Left ventricle myocardium inferior (tissue), 1 donor: Measurements from ENCODE around the gene C1orf122. TPM values are rescaled to one million over a fixed set of nuclear protein-coding genes. Genes with fewer than 3 reads are reported as not detected.
"Not testable (repeated sequence)": the region's sequence is repeated elsewhere in the genome, so short reads cannot be mapped to it uniquely, and the experiment has no call there.

Experiments
- DNase-seq: peaks from one replicate; pipeline ENCODE4 v3.0.0-alpha.2; 2020
- H3K27ac ChIP-seq: fragments of 200-600 bp; replicated peaks from 2 replicates; pipeline ENCODE4 v1.8.0; 2021
- H3K27me3 ChIP-seq: fragments of 200-600 bp; 2 replicates; pipeline ENCODE4 v1.8.0; 2021; ENCODE audit warnings: low read depth
- H3K36me3 ChIP-seq: fragments of 200-600 bp; 2 replicates; pipeline ENCODE4 v1.8.0; 2021
- H3K4me1 ChIP-seq: fragments of 200-600 bp; 2 replicates; pipeline ENCODE4 v1.8.0; 2021
- H3K4me3 ChIP-seq: fragments of 200-600 bp; 2 replicates; pipeline ENCODE4 v1.8.0; 2021; ENCODE audit warnings: mild to moderate bottlenecking, moderate library complexity
- H3K9me3 ChIP-seq: fragments of 200-600 bp; replicated peaks from 2 replicates; pipeline ENCODE4 v1.8.0; 2021
- CTCF ChIP-seq: fragments of 200-600 bp; IDR thresholded peaks from 2 replicates; pipeline ENCODE4 v1.8.0; 2021; ENCODE audit warnings: antibody characterized with exemption, mild to moderate bottlenecking, borderline replicate concordance
- intact Hi-C: fragments of 100-400 bp; cut with micrococcal nuclease; formaldehyde crosslinking; loops from one replicate; pipeline ENCODE4 v1.11.0; 2022
- total RNA-seq: library from RNA; stranded (reverse); fragmentation: NEBNext Ultra II Directional; extraction: Animal tissue kit (Norgen Biotek cat#: 25700); gene quantifications from one replicate; pipeline ENCODE4 v1.2.1, GENCODE V29; 2021
- donor health status: DM: no; HTN: yes; CAD: no; lungs with severe emphysema.

Gene C1orf122
- total RNA-seq, 1 donor from 2014 or later: 47.3 TPM

GRCh38 chr1:37764414-37764825, 43.2 kb upstream of the C1orf122 start:
- Histone ChIP-seq H3K4me3 (no peak overlapping the region), H3K4me1 (no peaks in the 10 kb centered on the region), H3K27ac (no peak overlapping the region), H3K9me3 (no peaks in the 10 kb centered on the region), H3K27me3 (peaks cover 99% of the 10 kb centered on the region), H3K36me3 (no peaks in the 10 kb centered on the region)
- TF ChIP-seq CTCF: no peak
- no peak for DNase-seq
- intact Hi-C loops: no loop called here

GRCh38 chr1:37764888-37765441, 42.6 kb upstream of the C1orf122 start, which contains the start of gene EPHA10:
TSS of gene EPHA10 (minus strand) at chr1:37765120. CDS start at chr1:37765066, 54 bp downstream.
- TF ChIP-seq CTCF: no peak
- Histone ChIP-seq H3K27me3 (peaks cover 99% of the 10 kb centered on the region), H3K9me3 (no peaks in the 10 kb centered on the region), H3K4me1 (no peaks in the 10 kb centered on the region), H3K4me3 (no peak within 1 kb of the TSS), H3K27ac (no peak within 1 kb of the TSS), H3K36me3 (no peaks in the 10 kb centered on the region)
- intact Hi-C loops: no loop called here
- no peak for DNase-seq

- peaks cover 98% of the 10 kb centered on the region for H3K27me3 ChIP-seq
- no peaks in the 10 kb centered on the region for H3K9me3 ChIP-seq
- no peak for DNase-seq
- no peak overlapping the region for H3K27ac ChIP-seq
- intact Hi-C loops: no loop called here
- TF ChIP-seq CTCF: no peak
- H3K36me3 ChIP-seq: no peaks in the 10 kb centered on the region
- no peaks in the 10 kb centered on the region for H3K4me1 ChIP-seq
- H3K4me3 ChIP-seq: no peak overlapping the region
These were observed 41.5 kb upstream of the C1orf122 start for GRCh38 chr1:37765916-37766664.

GRCh38 chr1:37767488-37767887, 40.1 kb upstream of the C1orf122 start:
- intact Hi-C loops: no loop called here
- Histone ChIP-seq H3K27ac (no peak overlapping the region), H3K4me1 (no peaks in the 10 kb centered on the region), H3K9me3 (no peaks in the 10 kb centered on the region), H3K4me3 (no peak overlapping the region), H3K27me3 (peaks cover 84% of the 10 kb centered on the region), H3K36me3 (no peaks in the 10 kb centered on the region)
- DNase-seq: no peak
- TF ChIP-seq CTCF: no peak

GRCh38 chr1:37771440-37771839, 36.1 kb upstream of the C1orf122 start:
- H3K4me1 ChIP-seq, DNase-seq, H3K27ac ChIP-seq, intact Hi-C loops, H3K36me3 ChIP-seq, H3K4me3 ChIP-seq, H3K9me3 ChIP-seq: not testable (repeated sequence)
- peaks cover 66% of the 10 kb centered on the region for H3K27me3 ChIP-seq

GRCh38 chr1:37776946-37777516, 30.6 kb upstream of the C1orf122 start:
- no peak for DNase-seq
- H3K4me3 ChIP-seq: no peak overlapping the region
- no peaks in the 10 kb centered on the region for H3K4me1 ChIP-seq
- peaks cover 57% of the 10 kb centered on the region for H3K27me3 ChIP-seq
- no peaks in the 10 kb centered on the region for H3K9me3 ChIP-seq
- intact Hi-C loops: no loop called here
- H3K36me3 ChIP-seq: no peaks in the 10 kb centered on the region
- no peak overlapping the region for H3K27ac ChIP-seq
- TF ChIP-seq CTCF: no peak
